Glomerular endothelial cell (primary cell): ENCODE measurements around the gene CBX6. TPM values are rescaled to one million over a fixed set of nuclear protein-coding genes. Genes with fewer than 3 reads are reported as not detected.

Experiments
- DNase-seq: peaks from one replicate; pipeline ENCODE4 v3.0.0-alpha.2; 2011; ENCODE audit warnings: low read depth, low spot score; ENCODE audit errors: extremely low read depth
- total RNA-seq: library from RNA; depleted of rRNA; stranded (reverse); fragments of >200 nt; gene quantifications from 2 replicates; pipeline ENCODE4 v1.2.3, GENCODE V29; 2015

CBX6 gene
- total RNA-seq, 1 donor from 2014 or later: 49.6 TPM

GRCh38 chr22:38841211-38841610 lies 30.8 kb downstream of the CBX6 start:
- no peak for DNase-seq

GRCh38 chr22:38840129-38840528 lies 31.9 kb downstream of the CBX6 start:
- DNase-seq: no peak

GRCh38 chr22:38839686-38840085 lies 32.3 kb downstream of the CBX6 start:
- no peak for DNase-seq

GRCh38 chr22:38837414-38837928 lies 34.5 kb downstream of the CBX6 start:
- no peak for DNase-seq

- DNase-seq: no peak
These were observed 36.1 kb downstream of the CBX6 start for GRCh38 chr22:38835888-38836301.

- no peak for DNase-seq
These were observed 37.0 kb downstream of the CBX6 start for GRCh38 chr22:38834991-38835390.

GRCh38 chr22:38834215-38834953 lies 37.6 kb downstream of the CBX6 start:
- no peak for DNase-seq

GRCh38 chr22:38833061-38833460 lies 39.0 kb downstream of the CBX6 start:
- DNase-seq: no peak

GRCh38 chr22:38832005-38832978 lies 39.7 kb downstream of the CBX6 start:
- no peak for DNase-seq

- no peak for DNase-seq
These were observed 40.7 kb downstream of the CBX6 start for GRCh38 chr22:38831166-38831945.

- DNase-seq: no peak
These were observed 41.2 kb downstream of the CBX6 start for GRCh38 chr22:38830845-38831108.

- DNase-seq: no peak
These were observed 41.8 kb downstream of the CBX6 start for GRCh38 chr22:38830026-38830844.

GRCh38 chr22:38829485-38829884 lies 42.5 kb downstream of the CBX6 start:
- no peak for DNase-seq

GRCh38 chr22:38828616-38829205 lies 43.3 kb downstream of the CBX6 start:
- DNase-seq: no peak

- no peak for DNase-seq
These were observed 43.8 kb downstream of the CBX6 start for GRCh38 chr22:38828191-38828590.

- no peak for DNase-seq
These were observed 44.5 kb downstream of the CBX6 start for GRCh38 chr22:38827510-38827909.

- DNase-seq: no peak
These were observed 45.2 kb downstream of the CBX6 start for GRCh38 chr22:38826801-38827200.

GRCh38 chr22:38826386-38826785 lies 45.6 kb downstream of the CBX6 start:
- no peak for DNase-seq

GRCh38 chr22:38824585-38824984 lies 47.4 kb downstream of the CBX6 start:
- DNase-seq: peak; percentile 37

GRCh38 chr22:38823637-38824036 lies 48.4 kb downstream of the CBX6 start:
- DNase-seq: no peak
